ENCODE data around the gene MC5R. TPM values are rescaled to one million over a fixed set of nuclear protein-coding genes. Genes with fewer than 3 reads are reported as not detected.
A peak's percentile ranks its signal among the peaks of the same experiment; 100 is the strongest.

The MC5R gene
- total RNA-seq, 2 donors from 2014 or later = 0.24 TPM; not detected in 1

DNA sequence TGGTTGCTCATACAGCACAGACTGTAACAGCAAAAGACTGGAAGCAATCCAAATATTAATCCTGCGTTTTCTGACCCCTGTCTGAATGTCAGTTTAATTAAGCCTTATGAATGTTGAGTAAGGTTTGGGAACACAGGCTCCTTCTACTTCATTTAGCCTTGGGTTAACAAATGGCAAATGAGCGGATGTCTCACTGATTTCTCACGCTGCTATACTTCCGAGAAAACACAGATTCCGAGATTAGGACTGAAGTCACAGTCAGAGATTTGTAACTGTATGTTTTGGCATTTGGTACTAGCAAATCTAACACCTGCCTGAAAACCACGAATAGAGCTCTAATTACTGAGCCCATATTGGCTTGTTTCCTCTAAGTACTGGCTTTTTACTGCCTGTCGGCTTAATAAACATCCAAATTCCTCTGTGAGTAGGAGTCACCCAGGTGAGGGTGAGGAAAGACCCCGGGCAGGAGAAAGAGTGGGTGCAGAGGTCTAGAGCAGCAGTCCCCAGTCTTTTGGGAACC, 10.6 kb downstream of the MC5R start:
- peaks cover 2% of the 10 kb centered on the region for H3K9me3 Mint-ChIP-seq
- H3K36me3 ChIP-seq (ENCODE audit: control insufficient read depth, insufficient read depth, low read length) = no peaks in the 10 kb centered on the region
- peaks cover under 1% of the 10 kb centered on the region for H3K27me3 Mint-ChIP-seq (ENCODE audit: insufficient read depth)
- 93 to 97% methylated on average over 8 of the region's 8 CpGs for WGBS, 2 experiments (ENCODE audit: insufficient coverage in 1 of 2, insufficient read length in 1 of 2)
- H3K9ac ChIP-seq (ENCODE audit: extremely low read depth, low read length, poor library complexity, severe bottlenecking) = no peak overlapping the region
- H3K4me1 Mint-ChIP-seq = peaks cover 2% of the 10 kb centered on the region
- H3K27ac Mint-ChIP-seq = no peak overlapping the region
- H3K4me3 Mint-ChIP-seq = no peak overlapping the region
- no peaks in the 10 kb centered on the region for H3K9me3 ChIP-seq (ENCODE audit: control insufficient read depth, low read length)
- no peak overlapping the region for H3K27ac ChIP-seq (ENCODE audit: low read depth, low read length)
- DNase-seq = no peak
- TF ChIP-seq CTCF (conservative IDR thresholded peaks at IDR 0.05) = no peak
- H3K4me3 ChIP-seq (ENCODE audit: low read length) = no peak overlapping the region
- H3K36me3 Mint-ChIP-seq (ENCODE audit: low read depth) = no peaks in the 10 kb centered on the region
- H3K4me1 ChIP-seq (ENCODE audit: control insufficient read depth, insufficient read depth, low read length) = no peaks in the 10 kb centered on the region
- no peaks in the 10 kb centered on the region for H3K27me3 ChIP-seq (ENCODE audit: control insufficient read depth, insufficient read depth, low read length, poor library complexity, severe bottlenecking)

GRCh38 chr18:13835202-13835601, 11.3 kb downstream of the MC5R start:
- Histone ChIP-seq H3K27ac (ENCODE audit: low read depth, low read length) (no peak overlapping the region), H3K4me1 (ENCODE audit: control insufficient read depth, insufficient read depth, low read length) (no peaks in the 10 kb centered on the region), H3K36me3 (ENCODE audit: control insufficient read depth, insufficient read depth, low read length) (no peaks in the 10 kb centered on the region), H3K4me3 (ENCODE audit: low read length) (no peak overlapping the region), H3K27me3 (ENCODE audit: control insufficient read depth, insufficient read depth, low read length, poor library complexity, severe bottlenecking) (no peaks in the 10 kb centered on the region), H3K9me3 (ENCODE audit: control insufficient read depth, low read length) (no peaks in the 10 kb centered on the region), H3K9ac (ENCODE audit: extremely low read depth, low read length, poor library complexity, severe bottlenecking) (no peak overlapping the region)
- no peak for TF ChIP-seq CTCF (conservative IDR thresholded peaks at IDR 0.05)
- DNase-seq = peak; percentile 62
- 82 to 100% methylated on average over 1 to 6 of the region's 6 CpGs for WGBS, 2 experiments (ENCODE audit: insufficient coverage in 1 of 2, insufficient read length in 1 of 2)
- no peaks in the 10 kb centered on the region for H3K27me3 Mint-ChIP-seq (ENCODE audit: insufficient read depth)
- no peaks in the 10 kb centered on the region for H3K36me3 Mint-ChIP-seq (ENCODE audit: low read depth)
- H3K27ac Mint-ChIP-seq = no peak overlapping the region
- peaks cover 2% of the 10 kb centered on the region for H3K9me3 Mint-ChIP-seq
- peaks cover 2% of the 10 kb centered on the region for H3K4me1 Mint-ChIP-seq
- no peak overlapping the region for H3K4me3 Mint-ChIP-seq

DNA sequence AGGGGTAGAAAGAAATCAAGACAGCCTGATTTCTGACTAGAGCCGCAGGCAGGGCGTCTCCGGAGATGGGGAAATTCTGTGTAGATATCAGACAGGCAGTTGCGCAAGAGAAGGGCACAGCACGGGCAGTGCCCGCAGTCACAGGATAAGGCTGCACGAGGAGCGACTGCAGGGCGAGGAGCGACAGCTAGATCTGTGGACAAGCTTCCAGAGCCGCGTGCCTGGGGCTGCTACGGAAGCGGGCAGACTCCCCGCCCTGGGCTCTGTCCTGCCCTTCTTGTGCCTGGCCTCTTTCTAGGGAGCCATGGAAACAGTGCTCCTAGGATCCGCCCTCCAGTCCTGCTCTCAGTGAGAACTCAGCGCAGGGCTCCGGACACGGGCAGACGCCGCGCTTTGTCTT, 12.6 kb downstream of the MC5R start:
- H3K9me3 ChIP-seq (ENCODE audit: control insufficient read depth, low read length) = no peaks in the 10 kb centered on the region
- H3K27me3 ChIP-seq (ENCODE audit: control insufficient read depth, insufficient read depth, low read length, poor library complexity, severe bottlenecking) = no peaks in the 10 kb centered on the region
- H3K4me3 ChIP-seq (ENCODE audit: low read length) = no peak overlapping the region
- no peak overlapping the region for H3K4me3 Mint-ChIP-seq
- H3K9me3 Mint-ChIP-seq = no peaks in the 10 kb centered on the region
- no peak for TF ChIP-seq CTCF (conservative IDR thresholded peaks at IDR 0.05)
- no peak for DNase-seq
- H3K9ac ChIP-seq (ENCODE audit: extremely low read depth, low read length, poor library complexity, severe bottlenecking) = no peak overlapping the region
- no peaks in the 10 kb centered on the region for H3K27me3 Mint-ChIP-seq (ENCODE audit: insufficient read depth)
- WGBS, 2 experiments (ENCODE audit: insufficient coverage in 1 of 2, insufficient read length in 1 of 2) = 96 to 98% methylated on average over 4 to 22 of the region's 22 CpGs
- H3K36me3 ChIP-seq (ENCODE audit: control insufficient read depth, insufficient read depth, low read length) = no peaks in the 10 kb centered on the region
- peaks cover 2% of the 10 kb centered on the region for H3K4me1 Mint-ChIP-seq
- H3K4me1 ChIP-seq (ENCODE audit: control insufficient read depth, insufficient read depth, low read length) = no peaks in the 10 kb centered on the region
- no peak overlapping the region for H3K27ac Mint-ChIP-seq
- no peaks in the 10 kb centered on the region for H3K36me3 Mint-ChIP-seq (ENCODE audit: low read depth)
- no peak overlapping the region for H3K27ac ChIP-seq (ENCODE audit: low read depth, low read length)
